Colonic mucosa (tissue), 4 donors: ENCODE measurements around the gene CXCL6. TPM values are rescaled to one million over a fixed set of nuclear protein-coding genes. Genes with fewer than 3 reads are reported as not detected.

Experiments used
- DNase-seq: peaks from one replicate; pipeline ENCODE4 v3.0.0-alpha.2; 2020
- H3K27ac ChIP-seq: fragments of 200-600 bp; one replicate; pipeline ENCODE4 v1.8.0; 2021
- H3K27me3 ChIP-seq: fragments of 200-600 bp; one replicate; pipeline ENCODE4 v1.8.0; 2021
- H3K36me3 ChIP-seq: fragments of 200-600 bp; one replicate; pipeline ENCODE4 v1.8.0; 2021
- H3K4me1 ChIP-seq: fragments of 200-600 bp; one replicate; pipeline ENCODE4 v1.8.0; 2021; ENCODE audit warnings: mild to moderate bottlenecking
- H3K4me3 ChIP-seq: fragments of 200-600 bp; one replicate; pipeline ENCODE4 v1.8.0; 2021
- H3K9ac ChIP-seq, 2 donors: one replicate each; pipeline ENCODE4 v1.7.0; 2013; ENCODE audit warnings: control low read depth in 2 of 2, low read depth in 2 of 2, low read length in 2 of 2
- H3K9me3 ChIP-seq: fragments of 200-600 bp; one replicate; pipeline ENCODE4 v1.8.0; 2021
- intact Hi-C: fragments of 100-400 bp; cut with DNase I; formaldehyde crosslinking; loops from one replicate; pipeline ENCODE4 v1.14.1; 2022
- total RNA-seq, 2 donors: library from RNA; stranded (reverse); fragmentation: NEBNext Ultra II Directional in 1 of 2; extraction: Animal tissue kit (Norgen Biotek cat#: 25700) in 1 of 2; gene quantifications; one replicate each; pipeline ENCODE4 v1.2.1, GENCODE V29; 2021
- TF ChIP-seq, protein P1 (sequence below): fragments of 200-600 bp; IDR thresholded peaks from one replicate; pipeline ENCODE4 v1.8.0; 2022; ENCODE audit warnings: antibody characterized with exemption, mild to moderate bottlenecking
- donor health status: healthy.
- donor health status: DM: no; HTN: no; CAD: no.
- donor health status: DM: no; HTN: no; CAD: no.

CXCL6 gene
- total RNA-seq, 2 donors from 2014 or later: 0.32 to 0.42 TPM

DNA sequence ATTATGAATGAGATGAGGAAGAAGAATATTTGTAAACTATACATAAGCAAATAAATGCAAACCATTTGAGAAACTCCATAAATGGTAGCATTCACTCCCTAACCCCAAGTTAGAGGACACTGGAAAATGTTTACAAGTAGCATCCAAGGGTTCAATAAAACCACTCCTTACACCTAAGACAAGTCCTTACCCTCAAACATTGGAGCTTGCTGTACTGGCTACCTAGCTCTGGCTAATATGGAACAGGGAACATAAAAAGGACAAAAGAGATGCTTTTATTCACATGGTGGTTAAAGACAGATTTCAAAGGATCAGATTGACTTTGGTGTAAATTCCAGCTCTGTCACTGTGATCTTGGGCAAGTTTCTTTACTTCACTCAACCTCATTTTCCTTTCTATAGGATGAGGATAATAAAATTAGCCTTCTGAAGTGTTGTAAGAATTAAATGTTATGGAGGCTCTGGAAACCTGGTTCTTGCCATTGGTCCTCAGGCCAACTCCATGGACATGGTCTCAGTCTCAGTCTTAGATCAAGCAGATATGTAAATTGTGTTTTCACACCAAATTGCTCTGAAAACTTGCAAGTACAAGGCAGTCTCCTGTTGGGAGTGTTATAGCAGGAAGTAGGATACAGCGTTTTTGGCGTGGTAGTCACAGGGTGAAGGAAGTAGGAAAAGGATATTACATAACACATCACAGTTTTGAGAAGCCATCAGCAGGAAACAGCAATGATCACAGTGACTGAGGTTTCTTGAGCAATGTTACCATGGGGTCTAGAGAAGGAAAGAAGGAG, 36.0 kb downstream of the CXCL6 start:
- H3K4me1 ChIP-seq: no peaks in the 10 kb centered on the region
- no peak overlapping the region for H3K9ac ChIP-seq
- no peaks in the 10 kb centered on the region for H3K27me3 ChIP-seq
- no peaks in the 10 kb centered on the region for H3K36me3 ChIP-seq
- intact Hi-C loops: no loop called here
- no peak for DNase-seq
- no peak overlapping the region for H3K27ac ChIP-seq
- no peaks in the 10 kb centered on the region for H3K9me3 ChIP-seq
- no peak overlapping the region for H3K4me3 ChIP-seq
- TF ChIP-seq, protein P1, sequence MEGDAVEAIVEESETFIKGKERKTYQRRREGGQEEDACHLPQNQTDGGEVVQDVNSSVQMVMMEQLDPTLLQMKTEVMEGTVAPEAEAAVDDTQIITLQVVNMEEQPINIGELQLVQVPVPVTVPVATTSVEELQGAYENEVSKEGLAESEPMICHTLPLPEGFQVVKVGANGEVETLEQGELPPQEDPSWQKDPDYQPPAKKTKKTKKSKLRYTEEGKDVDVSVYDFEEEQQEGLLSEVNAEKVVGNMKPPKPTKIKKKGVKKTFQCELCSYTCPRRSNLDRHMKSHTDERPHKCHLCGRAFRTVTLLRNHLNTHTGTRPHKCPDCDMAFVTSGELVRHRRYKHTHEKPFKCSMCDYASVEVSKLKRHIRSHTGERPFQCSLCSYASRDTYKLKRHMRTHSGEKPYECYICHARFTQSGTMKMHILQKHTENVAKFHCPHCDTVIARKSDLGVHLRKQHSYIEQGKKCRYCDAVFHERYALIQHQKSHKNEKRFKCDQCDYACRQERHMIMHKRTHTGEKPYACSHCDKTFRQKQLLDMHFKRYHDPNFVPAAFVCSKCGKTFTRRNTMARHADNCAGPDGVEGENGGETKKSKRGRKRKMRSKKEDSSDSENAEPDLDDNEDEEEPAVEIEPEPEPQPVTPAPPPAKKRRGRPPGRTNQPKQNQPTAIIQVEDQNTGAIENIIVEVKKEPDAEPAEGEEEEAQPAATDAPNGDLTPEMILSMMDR: no peak

DNA sequence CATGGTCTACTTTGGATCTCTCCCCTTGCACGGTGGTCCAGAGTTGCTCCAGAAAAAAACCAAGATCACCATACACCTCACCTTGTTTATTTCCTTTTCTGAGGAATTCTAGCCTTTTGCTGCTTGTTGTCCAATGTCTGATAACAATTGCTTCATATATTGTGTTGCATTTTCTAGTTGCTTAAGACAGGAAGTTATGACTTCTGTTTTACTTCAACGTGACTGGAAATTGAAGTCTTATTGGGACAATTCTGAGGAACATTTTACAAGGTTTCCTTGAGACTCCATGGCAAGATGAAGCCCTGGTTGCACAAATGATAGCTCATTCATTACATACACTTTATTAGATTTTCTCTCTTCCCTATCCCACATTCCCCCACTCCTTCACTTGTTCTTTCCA, 37.9 kb downstream of the CXCL6 start:
- H3K4me1 ChIP-seq: no peaks in the 10 kb centered on the region
- no peaks in the 10 kb centered on the region for H3K9me3 ChIP-seq
- no peak overlapping the region for H3K4me3 ChIP-seq
- intact Hi-C loops: no loop called here
- H3K27ac ChIP-seq: no peak overlapping the region
- H3K9ac ChIP-seq: no peak overlapping the region
- TF ChIP-seq, protein P1: no peak
- H3K27me3 ChIP-seq: no peaks in the 10 kb centered on the region
- no peak for DNase-seq
- no peaks in the 10 kb centered on the region for H3K36me3 ChIP-seq

DNA sequence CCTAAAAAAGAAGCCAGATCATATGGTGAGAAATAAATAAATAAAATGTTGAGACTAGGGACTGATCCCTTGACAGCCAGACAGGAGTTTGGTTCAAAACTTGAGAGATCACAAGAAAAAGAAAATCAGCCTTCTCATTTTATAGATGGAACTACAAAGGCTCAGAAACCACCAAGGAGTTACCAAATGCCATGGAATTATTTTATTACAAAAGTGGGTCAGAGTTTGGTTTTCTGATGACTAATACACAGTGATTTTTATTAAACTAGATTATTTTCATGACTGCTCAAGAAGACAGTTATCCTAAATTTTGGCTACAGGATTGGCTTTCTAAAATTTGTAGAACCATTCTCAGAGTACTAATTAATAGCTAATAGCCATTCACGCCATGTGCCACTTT, 38.9 kb downstream of the CXCL6 start:
- no peak overlapping the region for H3K27ac ChIP-seq
- no peak overlapping the region for H3K4me3 ChIP-seq
- H3K9ac ChIP-seq: no peak overlapping the region
- intact Hi-C loops: no loop called here
- no peak for DNase-seq
- no peaks in the 10 kb centered on the region for H3K4me1 ChIP-seq
- TF ChIP-seq, protein P1: no peak
- no peaks in the 10 kb centered on the region for H3K27me3 ChIP-seq
- H3K36me3 ChIP-seq: no peaks in the 10 kb centered on the region
- no peaks in the 10 kb centered on the region for H3K9me3 ChIP-seq

DNA sequence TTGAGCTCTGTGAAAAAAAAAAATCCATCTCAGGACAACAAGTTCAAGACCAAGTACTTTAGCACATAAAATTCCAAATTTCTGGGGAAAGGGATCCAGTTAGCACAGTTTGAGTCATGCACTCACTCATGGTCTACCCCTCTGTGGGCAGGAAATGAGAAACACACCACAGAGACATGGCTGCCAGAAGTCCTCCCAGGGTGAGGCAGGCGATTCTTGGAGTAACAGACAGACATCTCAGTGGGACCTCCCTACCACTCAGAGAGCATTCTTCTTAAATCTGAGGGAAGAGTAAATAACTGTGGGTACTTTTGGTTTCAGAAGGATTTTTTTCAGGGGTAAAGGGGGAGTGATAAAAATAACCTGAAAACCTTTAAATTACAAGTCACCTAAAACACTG, 46.8 kb downstream of the CXCL6 start:
- no peaks in the 10 kb centered on the region for H3K4me1 ChIP-seq
- H3K4me3 ChIP-seq: no peak overlapping the region
- H3K9me3 ChIP-seq: no peaks in the 10 kb centered on the region
- H3K9ac ChIP-seq: no peak overlapping the region
- no peaks in the 10 kb centered on the region for H3K36me3 ChIP-seq
- DNase-seq: no peak
- no peaks in the 10 kb centered on the region for H3K27me3 ChIP-seq
- intact Hi-C loops: no loop called here
- no peak overlapping the region for H3K27ac ChIP-seq
- TF ChIP-seq, protein P1: no peak

DNA sequence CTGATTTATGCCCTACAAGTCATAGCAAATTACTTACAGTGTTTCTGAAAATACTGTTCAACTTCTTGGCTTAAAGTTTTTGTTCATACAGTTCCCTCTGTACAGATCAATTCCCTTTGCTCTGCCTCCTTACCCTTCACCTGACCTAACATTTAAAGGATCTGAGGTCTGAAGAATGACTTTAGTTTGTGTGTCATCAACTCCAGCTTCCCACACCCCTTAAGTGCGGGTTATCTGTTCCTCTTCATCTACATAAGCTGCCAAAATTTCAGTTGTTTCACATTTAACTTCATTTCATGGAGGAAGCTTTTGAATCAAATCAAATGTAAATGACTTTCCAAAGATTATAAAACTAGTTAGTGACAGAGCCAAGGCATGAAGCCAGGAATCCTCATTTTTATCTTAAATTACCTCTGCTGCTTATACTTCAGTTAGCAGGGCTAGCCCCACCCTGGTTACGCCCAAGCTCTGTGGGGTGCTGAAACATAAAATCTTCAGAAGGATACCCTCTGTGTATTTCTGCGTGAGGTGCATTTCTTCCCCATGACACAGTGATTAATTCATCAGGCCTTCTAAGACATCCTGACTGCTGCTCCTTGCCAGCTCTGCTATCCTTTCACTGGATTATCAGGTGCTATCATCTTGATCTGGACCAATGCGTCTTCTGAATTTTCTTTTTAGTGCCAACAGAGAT, 49.2 kb downstream of the CXCL6 start:
- DNase-seq: peak; percentile 33
- Histone ChIP-seq H3K4me3 (no peak overlapping the region), H3K27ac (no peak overlapping the region), H3K9ac (no peak overlapping the region), H3K36me3 (no peaks in the 10 kb centered on the region), H3K9me3 (no peaks in the 10 kb centered on the region), H3K4me1 (no peaks in the 10 kb centered on the region), H3K27me3 (no peaks in the 10 kb centered on the region)
- intact Hi-C loops: no loop called here
- TF ChIP-seq, protein P1: no peak

Other genes starting within 250 kb of the CXCL6 start
- gene RASSF6, start 216.2 kb upstream of the CXCL6 start, total RNA-seq: 10 to 100 TPM; 13.8 to 38.9 TPM
- gene CXCL8, start 96.1 kb upstream of the CXCL6 start, total RNA-seq: 1 to 10 TPM in 1 of 2 donors, under 1 TPM in 1; 0.89 to 4.7 TPM
- gene PF4V1, start 16.6 kb downstream of the CXCL6 start, total RNA-seq: not detected
- gene CXCL1, start 32.7 kb downstream of the CXCL6 start, total RNA-seq: 10 to 100 TPM in 1 of 2 donors, 1 to 10 TPM in 1; 8.4 to 19.6 TPM
- gene PF4, start 145.3 kb downstream of the CXCL6 start, total RNA-seq: 1 to 10 TPM; 1.1 to 1.2 TPM
- gene PPBP, start 151.5 kb downstream of the CXCL6 start, total RNA-seq: not detected
- gene CXCL5, start 162.0 kb downstream of the CXCL6 start, total RNA-seq: 1 to 10 TPM in 1 of 2 donors, under 1 TPM in 1; 0.13 to 1.0 TPM
- 10 to 100 TPM; 17.5 to 20.2 TPM for gene CXCL3, start 202.0 kb downstream of the CXCL6 start, total RNA-seq